Activated CD8-positive, alpha-beta T cell treated with anti-CD3 and anti-CD28 coated beads for 36 hours (primary cell): ENCODE measurements around the gene ALG8. TPM values are rescaled to one million over a fixed set of nuclear protein-coding genes. Genes with fewer than 3 reads are reported as not detected.

Source experiments
- ATAC-seq: fragments of 200-7000 bp; cut with Tn5 transposase; one replicate; pipeline ENCODE4 v1.10.0; 2021; ENCODE audit warnings: mild to moderate bottlenecking, moderate library complexity
- CTCF ChIA-PET: fragments of 350-600 bp; sonication (Branson Sonifier 250); formaldehyde crosslinking; loops from one replicate; lab custom pipeline; 2021; ENCODE audit warnings: antibody characterized with exemption; lab: Charles Lee
- POLR2A ChIA-PET: fragments of 350-600 bp; sonication (Branson Sonifier 250); formaldehyde crosslinking; loops from one replicate; lab custom pipeline; 2021; ENCODE audit warnings: antibody characterized with exemption; lab: Charles Lee
- DNase-seq: peaks from one replicate; pipeline ENCODE4 v3.0.0-alpha.2; 2020
- H3K27ac Mint-ChIP-seq: one replicate; pipeline ENCODE4 v1.8.0; 2021; ENCODE audit warnings: mild to moderate bottlenecking, mixed read lengths
- H3K27me3 Mint-ChIP-seq: one replicate; pipeline ENCODE4 v1.8.0; 2021; ENCODE audit warnings: mixed read lengths
- H3K36me3 Mint-ChIP-seq: one replicate; pipeline ENCODE4 v1.8.0; 2021; ENCODE audit warnings: low read depth, mixed read lengths
- H3K4me1 Mint-ChIP-seq: one replicate; pipeline ENCODE4 v1.8.0; 2021; ENCODE audit warnings: low read depth, mixed read lengths
- H3K4me3 Mint-ChIP-seq: one replicate; pipeline ENCODE4 v1.8.0; 2021; ENCODE audit warnings: mild to moderate bottlenecking, moderate library complexity, mixed read lengths
- H3K9me3 Mint-ChIP-seq: one replicate; pipeline ENCODE4 v1.8.0; 2021; ENCODE audit warnings: mixed read lengths
- CTCF ChIP-seq: fragments of 200-600 bp; IDR thresholded peaks from one replicate; pipeline ENCODE4 v1.8.0; 2022; ENCODE audit warnings: antibody characterized with exemption, mild to moderate bottlenecking
- intact Hi-C: fragments of 100-400 bp; cut with micrococcal nuclease; formaldehyde crosslinking; loops from one replicate; pipeline ENCODE4 v1.10.0; 2022
- total RNA-seq, 2 experiments: library from RNA; stranded (reverse); gene quantifications; one replicate each; pipeline ENCODE4 v1.2.3, GENCODE V29; 2021

ALG8 gene
- total RNA-seq, 2 experiments from 2014 or later = 45.5 to 47.7 TPM

GRCh38 chr11:78171951-78172350, 32.5 kb upstream of the ALG8 start:
- no peak for DNase-seq
- Mint-ChIP-seq H3K9me3 (no peaks in the 10 kb centered on the region), H3K36me3 (peaks cover 15% of the 10 kb centered on the region), H3K27ac (no peak overlapping the region), H3K4me1 (no peaks in the 10 kb centered on the region), H3K27me3 (no peaks in the 10 kb centered on the region), H3K4me3 (no peak overlapping the region)
- intact Hi-C loops = no loop called here
- ATAC-seq = no peak
- TF ChIP-seq CTCF = no peak
- ChIA-PET CTCF (no interaction called here), POLR2A (no interaction called here)

- Mint-ChIP-seq H3K4me1 (no peaks in the 10 kb centered on the region), H3K4me3 (no peak overlapping the region), H3K27me3 (no peaks in the 10 kb centered on the region), H3K27ac (no peak overlapping the region), H3K36me3 (peaks cover 9% of the 10 kb centered on the region), H3K9me3 (no peaks in the 10 kb centered on the region)
- ATAC-seq (no peak), DNase-seq (no peak)
- POLR2A ChIA-PET = interaction anchor here (1.0 kb wide), 1 partner anchor 10 kb away, joined by 3 read pairs; no protein-coding TSS in a partner anchor
- no peak for TF ChIP-seq CTCF
- intact Hi-C loops = no loop called here
- CTCF ChIA-PET = no interaction called here
Observed at GRCh38 chr11:78170874-78171549, 31.6 kb upstream of the ALG8 start.

- Mint-ChIP-seq H3K9me3 (no peaks in the 10 kb centered on the region), H3K27ac (no peak overlapping the region), H3K27me3 (no peaks in the 10 kb centered on the region), H3K4me1 (no peaks in the 10 kb centered on the region), H3K4me3 (no peak overlapping the region), H3K36me3 (peaks cover 8% of the 10 kb centered on the region)
- no peak for TF ChIP-seq CTCF
- ChIA-PET POLR2A (interaction anchor here (1.0 kb wide), 1 partner anchor 10 kb away, joined by 3 read pairs; no protein-coding TSS in a partner anchor), CTCF (no interaction called here)
- ATAC-seq (no peak), DNase-seq (no peak)
- intact Hi-C loops = no loop called here
Observed at GRCh38 chr11:78170413-78170812, 31.0 kb upstream of the ALG8 start.

- no peaks in the 10 kb centered on the region for H3K9me3 Mint-ChIP-seq
- no peak overlapping the region for H3K4me3 Mint-ChIP-seq
- H3K4me1 Mint-ChIP-seq = no peaks in the 10 kb centered on the region
- H3K36me3 Mint-ChIP-seq = peaks cover 5% of the 10 kb centered on the region
- CTCF ChIA-PET = no interaction called here
- TF ChIP-seq CTCF = no peak
- no peak for ATAC-seq
- POLR2A ChIA-PET = interaction anchor here (0.9 kb wide), 1 partner anchor 396 kb away, joined by 3 read pairs; no protein-coding TSS in a partner anchor
- intact Hi-C loops = no loop called here
- no peak for DNase-seq
- no peak overlapping the region for H3K27ac Mint-ChIP-seq
- no peaks in the 10 kb centered on the region for H3K27me3 Mint-ChIP-seq
Observed at GRCh38 chr11:78168539-78169477, 29.4 kb upstream of the ALG8 start.
